H4 (cell line): Measurements from ENCODE around the gene FARSB. TPM values are rescaled to one million over a fixed set of nuclear protein-coding genes. Genes with fewer than 3 reads are reported as not detected.

Experiments
- DNase-seq: peaks from one replicate; pipeline ENCODE4 v3.0.0-alpha.2; 2015; ENCODE audit warnings: low spot score
- total RNA-seq: library from RNA; depleted of rRNA; stranded (reverse); fragments of >200 nt; shearing (Covaris generic); gene quantifications from 2 replicates; pipeline ENCODE4 v1.2.3, GENCODE V29; 2014; rRNA removed

Gene FARSB
- total RNA-seq, 1 experiment from 2014 or later, result 46.4 TPM

DNA sequence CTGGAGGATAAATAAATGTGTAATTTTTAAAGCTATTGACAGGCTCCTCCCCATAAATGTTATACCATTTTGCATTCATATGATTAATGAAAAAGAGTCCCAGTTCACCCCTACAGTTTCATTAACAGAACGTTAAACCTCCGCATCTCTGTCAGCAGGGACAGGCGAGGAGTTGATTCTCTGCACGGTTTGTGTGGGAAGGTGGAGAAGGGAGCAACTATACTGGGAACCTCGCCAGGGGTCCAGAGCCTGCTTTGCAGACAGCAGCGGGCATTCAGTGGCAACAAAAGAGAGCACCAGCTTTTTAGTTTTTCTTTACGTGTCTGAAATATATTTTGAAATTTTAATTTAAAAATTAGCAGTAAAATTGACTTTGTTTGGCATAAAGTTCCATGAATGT, 101.4 kb downstream of the FARSB start:
- DNase-seq, result no peak

DNA sequence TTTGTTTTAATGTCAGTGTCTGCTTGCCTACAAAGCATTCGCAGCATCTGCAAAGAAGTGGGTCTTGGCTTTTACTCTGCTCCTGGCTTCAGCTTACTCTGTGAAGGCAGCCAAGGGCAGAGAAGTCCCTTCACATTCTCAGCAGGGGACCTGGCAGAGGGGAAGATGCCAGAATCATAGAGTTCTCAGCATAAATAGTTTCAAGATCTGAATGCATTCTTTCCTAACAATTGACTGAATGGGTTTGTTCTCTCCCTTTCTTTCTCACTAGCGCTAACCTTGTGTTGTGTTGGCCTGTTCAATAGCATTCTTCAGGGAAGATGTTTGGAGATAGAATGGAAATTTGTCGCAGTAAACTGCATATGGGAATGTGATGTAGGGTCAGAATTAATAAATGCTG, 106.9 kb downstream of the FARSB start:
- no peak for DNase-seq

DNA sequence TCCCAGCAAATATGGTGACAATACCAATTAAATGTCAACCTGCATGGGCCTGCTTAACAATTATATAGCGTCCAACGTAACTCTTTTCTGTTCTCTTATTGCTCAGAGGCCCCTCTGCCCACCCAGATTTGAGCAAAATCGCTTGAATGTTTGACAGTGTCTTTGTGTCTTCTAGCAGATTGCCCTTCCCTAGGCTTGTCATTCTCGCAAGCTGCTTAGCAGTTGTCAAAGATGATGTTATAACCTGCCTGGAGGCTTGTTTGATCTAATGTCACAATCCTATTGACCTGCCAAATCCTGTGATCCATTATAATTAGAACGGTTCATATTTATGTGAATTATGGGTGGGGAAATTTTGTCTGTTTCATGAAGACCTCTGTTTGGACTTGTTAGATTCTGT, 108.8 kb downstream of the FARSB start:
- DNase-seq, result no peak

DNA sequence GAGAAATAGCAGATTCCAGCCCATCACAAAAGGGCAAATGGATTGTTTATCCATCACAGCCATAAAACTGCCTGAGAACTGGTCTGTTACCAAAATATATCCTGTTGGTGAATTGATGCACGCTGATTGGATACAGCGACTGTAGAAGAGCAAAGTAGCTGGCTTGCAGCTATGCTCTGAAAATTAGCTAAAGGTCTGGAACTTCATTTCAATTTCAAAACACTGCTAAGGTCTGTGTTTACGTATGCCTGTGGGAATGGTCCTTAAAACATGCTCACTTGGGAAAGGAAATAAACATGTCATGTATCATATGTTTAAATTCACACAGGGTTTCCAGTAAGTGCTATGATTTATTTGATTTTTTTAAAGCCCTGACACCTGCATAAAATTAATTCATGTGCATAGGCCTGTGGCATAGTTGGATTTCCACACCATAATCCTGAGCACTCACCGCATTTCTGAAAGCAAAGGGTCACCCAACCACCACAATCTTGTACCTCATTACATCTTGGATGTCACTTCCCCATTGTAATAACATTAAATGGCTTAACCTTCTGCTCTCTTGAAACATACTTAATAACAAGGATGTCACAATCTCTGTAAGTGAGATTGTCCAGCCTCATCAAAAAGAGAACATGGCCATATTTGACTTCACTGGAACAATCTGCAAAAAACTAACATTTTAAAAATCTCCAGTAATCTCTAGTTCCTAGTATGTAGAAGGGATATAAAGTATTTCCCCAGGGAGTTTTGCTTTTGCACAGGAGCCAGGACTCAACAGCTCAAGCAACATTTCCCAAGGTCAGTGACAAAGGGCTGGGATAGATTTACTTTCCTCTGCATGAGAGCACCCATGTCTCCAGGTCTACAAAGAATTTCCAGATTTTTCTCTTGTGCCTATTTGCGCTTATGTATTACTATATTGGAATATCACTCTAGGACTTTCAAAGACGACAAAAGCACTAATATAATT, 109.8 kb downstream of the FARSB start:
- DNase-seq, result no peak

DNA sequence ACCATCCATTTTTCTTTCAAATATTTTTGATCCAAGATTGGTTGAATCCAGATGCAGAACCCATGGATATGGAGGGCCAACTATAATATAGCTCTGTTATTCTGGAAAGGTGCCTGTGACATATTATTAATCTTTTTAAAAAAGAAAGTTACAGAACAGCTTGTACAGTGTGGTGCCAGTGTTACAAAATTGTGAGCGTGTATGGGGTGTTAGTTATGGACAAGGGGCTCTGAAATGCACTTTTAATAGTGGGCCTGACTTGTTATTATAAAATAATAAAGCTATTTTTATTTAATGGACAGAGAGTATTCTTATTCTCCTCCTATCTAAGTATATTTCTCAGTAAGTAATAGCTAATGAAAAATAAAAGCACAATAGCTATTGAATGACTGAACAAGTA, 111.2 kb downstream of the FARSB start:
- no peak for DNase-seq

DNA sequence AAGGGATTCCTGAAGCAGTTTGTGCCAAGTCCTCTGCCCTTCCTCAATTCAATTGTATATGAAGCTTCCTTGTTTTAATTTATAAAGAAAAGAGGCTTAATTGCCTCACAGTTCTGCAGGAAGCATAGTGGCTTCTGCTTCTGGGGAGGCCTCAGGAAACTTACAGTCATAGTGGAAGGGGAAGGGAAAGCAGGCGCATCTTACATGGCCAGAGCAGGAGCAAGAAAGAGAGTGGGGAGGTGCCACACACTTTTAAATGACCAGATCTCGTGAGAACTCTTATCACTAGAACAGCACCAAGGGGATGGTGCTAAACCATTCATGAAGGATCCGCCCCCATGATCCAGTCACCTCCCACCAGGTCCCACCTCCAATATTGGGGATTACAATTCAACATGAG, 117.4 kb downstream of the FARSB start:
- DNase-seq, result no peak

DNA sequence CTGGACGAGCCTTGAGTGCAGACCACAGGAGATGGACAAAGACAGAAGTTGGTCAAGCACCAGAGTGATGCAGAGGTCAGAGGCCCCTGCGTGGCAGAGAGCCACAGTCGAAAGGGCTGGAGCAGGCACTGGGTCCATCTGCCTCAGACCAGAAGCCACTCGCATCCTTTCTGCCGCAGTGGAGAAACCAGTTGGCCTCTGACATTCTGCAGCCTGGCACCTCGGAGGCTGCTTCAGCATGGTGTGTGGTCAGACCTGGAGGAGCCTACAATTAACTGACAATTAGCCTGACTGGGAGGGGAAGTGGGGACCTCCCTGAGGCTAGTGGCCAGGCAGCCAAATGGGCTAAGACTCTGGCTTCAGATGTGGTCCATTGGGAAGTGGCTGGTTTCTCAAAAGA, 120.4 kb downstream of the FARSB start:
- DNase-seq, result no peak

DNA sequence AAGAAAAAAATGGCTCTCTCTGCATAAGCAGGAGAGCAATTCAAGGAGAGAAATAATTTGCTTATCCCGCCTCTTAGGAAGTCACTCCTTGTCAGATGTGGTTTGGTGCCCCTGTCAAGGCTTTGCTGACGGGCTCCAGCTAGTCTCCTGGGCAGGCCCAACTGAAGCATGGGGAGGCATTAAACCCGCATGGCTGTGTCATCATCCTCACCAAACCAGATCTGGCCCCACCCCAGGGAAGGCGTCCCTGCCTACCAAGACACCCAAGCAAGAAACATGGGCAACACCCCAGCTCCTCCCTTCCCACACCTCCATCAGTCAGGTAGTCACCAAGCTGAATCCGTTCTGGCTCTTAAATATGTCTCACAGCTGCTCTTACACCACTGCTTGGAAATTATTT, 123.6 kb downstream of the FARSB start:
- no peak for DNase-seq

DNA sequence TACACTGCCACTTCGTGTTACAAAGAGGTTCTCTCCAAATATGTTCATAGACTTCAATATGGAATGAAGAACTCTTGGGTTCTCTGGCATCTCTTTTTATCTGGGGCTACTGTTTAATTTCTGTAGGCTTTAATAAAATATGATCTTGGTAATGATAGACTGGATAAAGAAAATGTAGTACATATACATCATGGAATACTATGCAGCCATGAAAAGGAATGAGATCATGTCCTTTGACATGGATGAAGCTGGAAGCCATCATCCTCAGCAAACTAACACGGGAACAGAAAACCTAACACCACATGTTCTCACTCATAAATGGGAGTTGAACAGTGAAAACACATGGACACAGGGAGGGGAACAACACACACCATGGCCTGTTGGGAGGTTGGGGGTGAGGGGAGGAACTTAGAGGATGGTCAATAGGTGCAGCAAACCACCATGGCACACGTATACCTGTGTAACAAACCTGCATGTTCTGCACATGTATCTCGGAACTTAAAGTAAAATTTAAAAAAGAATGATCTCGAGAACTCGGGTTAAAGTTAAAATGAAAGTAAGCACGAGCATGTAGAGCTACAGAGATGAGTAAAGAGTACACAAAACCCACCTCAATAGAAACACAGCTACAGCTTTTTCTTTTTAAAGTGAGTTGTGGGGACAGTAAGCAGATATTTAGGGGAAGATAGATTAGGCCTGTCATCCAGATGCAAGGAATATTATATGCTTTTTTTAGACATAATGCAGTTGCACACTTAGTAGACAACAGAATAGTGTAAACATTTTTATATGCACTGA, 129.2 kb downstream of the FARSB start:
- DNase-seq, result no peak

DNA sequence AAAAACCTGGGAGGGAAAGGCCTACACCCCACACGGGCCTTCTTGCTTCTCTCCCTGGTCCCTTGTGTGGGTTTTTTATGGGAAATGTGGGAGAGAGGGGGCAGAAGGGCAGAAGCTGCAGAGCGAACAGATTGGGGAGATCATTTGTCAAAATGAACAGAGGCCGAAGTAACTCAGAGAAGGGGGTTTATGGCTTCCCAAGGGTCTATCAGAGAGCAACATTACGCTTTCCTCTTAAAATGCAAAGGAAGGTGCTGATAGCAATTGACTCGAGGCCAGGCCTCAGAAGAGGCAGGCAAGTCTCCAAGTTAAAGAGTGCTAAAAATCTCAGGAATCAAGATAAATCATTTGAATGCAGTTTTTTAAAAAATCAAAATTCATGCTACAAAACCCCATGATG, 130.1 kb downstream of the FARSB start:
- no peak for DNase-seq

DNA sequence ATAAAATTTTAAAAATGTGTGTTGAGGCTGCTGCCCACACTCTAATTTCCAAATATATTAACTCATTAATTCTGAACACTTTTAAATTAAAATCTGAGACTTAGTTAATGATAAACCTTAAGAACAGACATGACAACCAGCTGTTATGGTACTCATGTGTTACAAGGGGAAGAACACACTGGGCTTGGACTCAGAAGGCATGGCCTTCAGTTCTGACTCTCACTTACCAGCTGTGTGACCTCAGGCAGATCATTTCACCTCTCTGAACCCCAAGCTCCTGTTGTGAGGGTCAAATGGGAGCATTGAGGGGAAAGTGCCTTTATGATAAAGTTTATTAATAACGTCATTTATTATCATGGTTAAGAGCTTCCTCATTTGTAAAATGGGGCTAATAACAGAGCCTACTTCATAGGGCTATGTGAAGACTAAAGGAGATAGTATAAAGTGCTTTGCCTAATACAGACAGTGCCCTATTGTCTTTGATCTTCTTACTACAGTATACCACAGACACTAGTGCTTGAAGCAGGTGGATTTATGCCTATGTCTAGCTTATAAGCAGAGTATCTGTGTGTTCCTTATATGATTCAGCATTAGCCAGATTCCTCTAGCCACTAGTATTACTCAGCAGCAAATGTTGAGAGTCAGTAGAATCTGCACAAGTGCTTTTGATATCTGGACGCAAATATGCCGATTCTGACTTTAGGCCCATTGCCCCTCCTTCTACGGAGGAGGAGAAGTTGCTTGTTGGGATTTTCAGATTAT, 131.9 kb downstream of the FARSB start:
- DNase-seq, result no peak

DNA sequence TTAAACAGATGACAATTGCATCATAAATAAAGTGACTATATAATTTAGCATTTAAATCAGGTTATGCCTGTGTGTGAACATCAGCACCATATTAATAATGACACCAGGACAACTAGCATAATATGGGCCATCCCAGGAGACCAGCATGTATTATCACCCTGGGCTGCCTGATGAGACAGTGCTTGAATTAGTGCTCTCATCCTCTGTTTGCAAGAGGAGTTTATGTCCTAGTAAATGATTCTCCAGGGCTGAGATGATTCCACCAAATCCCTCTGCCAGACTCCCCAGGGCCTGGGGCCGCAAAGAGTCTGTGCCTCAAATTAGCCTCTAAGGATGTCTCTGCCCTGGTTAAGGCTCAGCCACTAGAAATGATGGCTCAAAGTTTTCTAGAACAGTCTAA, 133.8 kb downstream of the FARSB start:
- DNase-seq, result no peak

DNA sequence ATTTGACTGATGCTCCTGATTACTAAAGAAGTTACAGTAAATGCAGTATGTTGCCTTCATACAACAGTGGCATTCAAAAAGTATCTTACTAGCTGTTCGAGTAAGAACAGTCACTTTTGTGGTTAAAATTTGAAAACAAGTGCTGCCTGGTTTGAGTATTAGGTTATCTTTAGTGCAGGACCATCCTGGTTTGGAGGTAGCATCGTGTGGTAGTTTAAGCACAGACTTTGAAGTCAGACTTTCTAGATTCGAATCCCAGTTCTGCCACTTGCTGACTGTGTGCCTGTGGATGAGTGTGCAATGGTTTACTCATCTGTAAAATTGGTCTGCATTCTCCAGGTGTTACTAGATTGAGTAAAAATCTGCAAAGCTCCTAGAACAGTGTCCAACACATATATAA, 134.8 kb downstream of the FARSB start:
- no peak for DNase-seq

Other genes starting within 250 kb of the FARSB start
- gene SGPP2, start 231.5 kb downstream of the FARSB start, total RNA-seq, result not detected in 2 replicates
- not detected in 2 replicates for gene MOGAT1, start 15.6 kb upstream of the FARSB start, total RNA-seq
- 115 and 128 TPM in 2 replicates for gene ACSL3, start 204.9 kb upstream of the FARSB start, total RNA-seq